Epithelial cell of proximal tubule (primary cell): ENCODE data around the gene CALHM6. TPM values are rescaled to one million over a fixed set of nuclear protein-coding genes. Genes with fewer than 3 reads are reported as not detected.

Experiments
- DNase-seq: peaks from one replicate; pipeline ENCODE4 v3.0.0-alpha.2; 2011; ENCODE audit warnings: low read depth
- H3K4me3 ChIP-seq: 2 replicates; pipeline ENCODE4 v1.5.1; 2011; ENCODE audit warnings: low read depth, mild to moderate bottlenecking, low read length
- total RNA-seq: library from RNA; depleted of rRNA; stranded (reverse); fragments of >200 nt; gene quantifications from 2 replicates; pipeline ENCODE4 v1.2.3, GENCODE V29; 2015
- TF ChIP-seq, protein P1 (sequence below): conservative IDR thresholded peaks from 2 replicates; pipeline ENCODE4 v1.5.1; 2012; ENCODE audit warnings: low read depth, mild to moderate bottlenecking, low read length

CALHM6 gene
- total RNA-seq, 1 donor from 2014 or later = 0.35 TPM

DNA sequence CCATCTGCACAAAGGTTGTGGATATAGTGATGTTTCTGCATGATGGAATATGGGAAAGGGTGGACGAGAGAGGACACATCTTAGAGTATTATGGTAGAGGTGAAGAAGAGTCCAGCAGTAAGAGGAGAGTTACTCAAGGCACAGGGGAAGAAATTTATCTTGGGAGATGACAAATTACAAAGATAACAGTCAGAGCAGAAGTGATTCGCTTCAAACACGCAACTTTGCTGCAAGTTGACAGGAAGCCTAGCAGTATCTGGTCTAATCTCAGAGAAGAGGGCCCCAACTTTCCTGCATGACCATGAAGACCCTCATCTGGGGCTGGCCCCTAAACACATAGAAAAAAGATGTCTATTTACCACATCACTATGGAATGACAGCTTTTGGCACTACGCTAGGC is 1.2 kb upstream of the CALHM6 start:
- TF ChIP-seq, protein P1, sequence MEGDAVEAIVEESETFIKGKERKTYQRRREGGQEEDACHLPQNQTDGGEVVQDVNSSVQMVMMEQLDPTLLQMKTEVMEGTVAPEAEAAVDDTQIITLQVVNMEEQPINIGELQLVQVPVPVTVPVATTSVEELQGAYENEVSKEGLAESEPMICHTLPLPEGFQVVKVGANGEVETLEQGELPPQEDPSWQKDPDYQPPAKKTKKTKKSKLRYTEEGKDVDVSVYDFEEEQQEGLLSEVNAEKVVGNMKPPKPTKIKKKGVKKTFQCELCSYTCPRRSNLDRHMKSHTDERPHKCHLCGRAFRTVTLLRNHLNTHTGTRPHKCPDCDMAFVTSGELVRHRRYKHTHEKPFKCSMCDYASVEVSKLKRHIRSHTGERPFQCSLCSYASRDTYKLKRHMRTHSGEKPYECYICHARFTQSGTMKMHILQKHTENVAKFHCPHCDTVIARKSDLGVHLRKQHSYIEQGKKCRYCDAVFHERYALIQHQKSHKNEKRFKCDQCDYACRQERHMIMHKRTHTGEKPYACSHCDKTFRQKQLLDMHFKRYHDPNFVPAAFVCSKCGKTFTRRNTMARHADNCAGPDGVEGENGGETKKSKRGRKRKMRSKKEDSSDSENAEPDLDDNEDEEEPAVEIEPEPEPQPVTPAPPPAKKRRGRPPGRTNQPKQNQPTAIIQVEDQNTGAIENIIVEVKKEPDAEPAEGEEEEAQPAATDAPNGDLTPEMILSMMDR = no peak
- no peak for DNase-seq
- H3K4me3 ChIP-seq = no peak overlapping the region

DNA sequence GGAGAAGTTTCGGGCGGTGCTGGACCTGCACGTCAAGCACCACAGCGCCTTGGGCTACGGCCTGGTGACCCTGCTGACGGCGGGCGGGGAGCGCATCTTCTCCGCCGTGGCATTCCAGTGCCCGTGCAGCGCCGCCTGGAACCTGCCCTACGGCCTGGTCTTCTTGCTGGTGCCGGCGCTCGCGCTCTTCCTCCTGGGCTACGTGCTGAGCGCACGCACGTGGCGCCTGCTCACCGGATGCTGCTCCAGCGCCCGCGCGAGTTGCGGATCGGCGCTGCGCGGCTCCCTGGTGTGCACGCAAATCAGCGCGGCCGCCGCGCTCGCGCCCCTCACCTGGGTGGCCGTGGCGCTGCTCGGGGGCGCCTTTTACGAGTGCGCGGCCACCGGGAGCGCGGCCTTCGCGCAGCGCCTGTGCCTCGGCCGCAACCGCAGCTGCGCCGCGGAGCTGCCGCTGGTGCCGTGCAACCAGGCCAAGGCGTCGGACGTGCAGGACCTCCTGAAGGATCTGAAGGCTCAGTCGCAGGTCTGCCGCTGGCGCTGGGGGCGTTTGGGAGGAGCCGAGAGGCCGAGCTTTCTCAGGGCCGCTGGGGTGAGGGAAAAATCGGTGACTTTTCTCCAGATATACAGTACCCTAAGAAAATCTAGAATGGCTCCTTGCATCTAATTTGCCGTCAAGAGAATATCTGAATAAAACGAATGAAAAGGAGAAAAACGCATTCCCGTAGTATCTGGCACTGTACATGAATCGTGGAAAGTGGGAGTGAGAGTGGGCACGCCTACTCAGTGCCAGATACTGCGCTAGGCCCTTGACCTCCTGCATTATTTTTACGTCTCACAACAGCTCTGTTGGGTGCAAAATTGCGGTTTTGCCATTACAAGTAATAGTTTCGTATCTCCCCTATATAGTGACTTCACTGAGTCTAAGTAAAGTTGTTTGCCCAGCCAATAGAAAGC is 1.0 kb downstream of the CALHM6 start:
- no peak for DNase-seq
- TF ChIP-seq, protein P1 = no peak
- H3K4me3 ChIP-seq = peak overlapping the region; percentile 50

DNA sequence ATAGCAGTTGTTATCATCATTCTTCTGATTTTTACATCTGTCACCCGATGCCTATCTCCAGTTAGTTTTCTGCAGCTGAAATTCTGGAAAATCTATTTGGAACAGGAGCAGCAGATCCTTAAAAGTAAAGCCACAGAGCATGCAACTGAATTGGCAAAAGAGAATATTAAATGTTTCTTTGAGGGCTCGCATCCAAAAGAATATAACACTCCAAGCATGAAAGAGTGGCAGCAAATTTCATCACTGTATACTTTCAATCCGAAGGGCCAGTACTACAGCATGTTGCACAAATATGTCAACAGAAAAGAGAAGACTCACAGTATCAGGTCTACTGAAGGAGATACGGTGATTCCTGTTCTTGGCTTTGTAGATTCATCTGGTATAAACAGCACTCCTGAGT is 2.1 kb downstream of the CALHM6 start:
- no peak for DNase-seq
- TF ChIP-seq, protein P1 = no peak
- no peak overlapping the region for H3K4me3 ChIP-seq

DNA sequence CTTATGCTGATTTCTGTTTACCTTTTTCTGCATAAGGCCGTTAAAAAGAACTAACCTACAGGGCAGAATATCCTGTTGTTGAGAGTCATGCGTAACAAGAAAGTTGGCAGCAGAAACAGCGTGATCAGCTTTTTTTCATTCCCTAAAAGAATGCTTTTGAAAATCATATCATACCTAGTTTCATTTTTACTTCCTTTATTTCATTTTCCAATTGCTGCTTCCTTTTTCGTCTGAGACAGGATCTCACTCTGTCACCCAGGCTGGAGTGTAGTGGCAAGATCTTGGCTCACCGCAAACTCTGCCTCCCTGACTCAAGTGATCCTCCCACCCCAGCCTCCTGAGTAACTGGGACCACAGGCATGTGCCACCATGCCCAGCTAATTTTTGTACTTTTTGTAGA is 4.1 kb downstream of the CALHM6 start:
- H3K4me3 ChIP-seq = no peak overlapping the region
- TF ChIP-seq, protein P1 = no peak
- no peak for DNase-seq

DNA sequence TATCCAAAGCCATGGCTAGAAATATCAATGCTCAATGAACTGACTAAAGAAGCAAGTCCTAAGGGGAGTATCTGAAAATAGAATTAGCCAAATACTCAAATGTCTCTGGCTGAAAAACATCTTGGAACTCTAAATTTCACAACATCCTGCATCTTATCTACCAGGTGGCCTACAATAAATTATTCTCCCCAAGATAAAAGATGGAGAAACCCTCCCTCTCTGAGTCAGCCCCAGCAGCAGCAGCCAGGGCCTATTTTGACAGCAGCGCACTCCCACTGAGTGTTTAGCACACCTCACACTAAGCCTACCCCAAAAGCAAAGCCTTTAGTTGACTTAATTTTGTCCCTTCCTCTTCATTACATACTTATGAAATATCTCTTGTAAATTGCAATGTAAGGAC is 5.9 kb downstream of the CALHM6 start:
- TF ChIP-seq, protein P1 = no peak
- H3K4me3 ChIP-seq = no peak overlapping the region
- DNase-seq = no peak

DNA sequence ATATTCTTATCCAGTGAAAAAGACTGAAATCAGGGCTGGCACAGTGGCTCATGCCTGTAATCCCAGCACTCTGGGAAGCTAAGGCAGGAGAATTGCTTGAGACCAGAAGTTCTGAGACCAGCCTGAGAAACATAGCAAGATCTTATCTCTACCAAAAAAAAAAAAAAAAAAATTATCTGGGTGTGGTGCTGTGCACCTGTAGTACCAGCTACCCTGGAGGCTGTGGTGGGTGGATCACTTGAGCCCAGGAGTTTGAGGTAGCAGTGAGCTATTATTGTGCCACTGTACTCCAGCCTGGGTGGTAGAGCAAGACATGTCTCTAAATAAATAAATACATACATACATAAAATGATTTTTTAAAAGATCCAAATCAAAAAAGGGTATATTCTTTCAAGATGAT is 6.3 kb downstream of the CALHM6 start:
- TF ChIP-seq, protein P1 = no peak
- H3K4me3 ChIP-seq = no peak overlapping the region
- DNase-seq = no peak

DNA sequence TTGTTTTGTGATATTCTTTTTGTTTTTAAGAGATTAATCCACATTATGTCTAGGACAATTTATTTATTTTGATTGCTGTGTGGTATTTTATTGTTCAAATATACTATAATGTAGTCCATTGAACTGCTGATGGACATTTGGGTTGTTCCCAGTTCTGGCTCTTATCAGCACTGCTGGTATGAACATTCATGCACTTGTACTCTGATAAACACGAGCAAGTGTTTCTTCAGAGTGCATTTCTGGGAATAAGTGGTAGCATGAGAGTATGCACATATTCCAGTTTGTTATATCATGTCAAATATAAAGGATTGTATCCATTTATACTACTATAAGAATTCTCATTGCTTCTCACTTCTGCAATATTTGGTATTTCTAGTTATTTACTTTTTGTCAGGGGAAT is 7.1 kb downstream of the CALHM6 start:
- DNase-seq = no peak
- TF ChIP-seq, protein P1 = no peak
- H3K4me3 ChIP-seq = no peak overlapping the region
